Ascending aorta (tissue), 2 donors: ENCODE measurements around the gene DNM1. TPM values are rescaled to one million over a fixed set of nuclear protein-coding genes. Genes with fewer than 3 reads are reported as not detected.

Experiments used
- DNase-seq, 2 donors: peaks; one replicate each; pipeline ENCODE4 v3.0.0-alpha.2; 2019; ENCODE audit warnings: low spot score in 2 of 2
- H3K27ac ChIP-seq, 2 donors: fragments of 200-600 bp; sonication (generic); one replicate each; pipeline ENCODE4 v1.5.1; 2016 to 2017; ENCODE audit warnings: mild to moderate bottlenecking in 1 of 2
- H3K27me3 ChIP-seq: fragments of 200-600 bp; sonication (generic); one replicate; pipeline ENCODE4 v1.5.1; 2017
- H3K36me3 ChIP-seq, 2 donors: fragments of 200-600 bp; sonication (generic); one replicate each; pipeline ENCODE4 v1.5.1; 2016
- H3K4me1 ChIP-seq, 2 donors: fragments of 200-600 bp; sonication (generic); one replicate each; pipeline ENCODE4 v1.5.1; 2016 to 2017; ENCODE audit warnings: mild to moderate bottlenecking in 1 of 2
- H3K4me3 ChIP-seq, 2 donors: fragments of 200-600 bp; sonication (generic); one replicate each; pipeline ENCODE4 v1.5.1; 2016 to 2017; ENCODE audit warnings: mild to moderate bottlenecking in 1 of 2
- H3K9me3 ChIP-seq, 2 donors: fragments of 200-600 bp; sonication (generic); one replicate each; pipeline ENCODE4 v1.5.1; 2016
- CTCF ChIP-seq, 3 experiments: fragments of 200-600 bp in 2 of 3; fragments of 450-650 bp in 1 of 3; sonication (generic) in 2 of 3; IDR thresholded peaks; one replicate each; pipeline ENCODE4 v1.5.1; 2016 to 2019; ENCODE audit warnings: antibody characterized with exemption in 3 of 3, mild to moderate bottlenecking in 1 of 3, moderate library complexity in 1 of 3
- intact Hi-C: fragments of 100-400 bp; cut with DNase I; formaldehyde crosslinking; loops from one replicate; pipeline ENCODE4 v1.15.1; 2023
- total RNA-seq: library from RNA; depleted of rRNA; stranded (reverse); fragments of >200 nt; gene quantifications from one replicate; pipeline ENCODE4 v1.1.0, GENCODE V29; 2016

Gene DNM1
- total RNA-seq, 1 donor from 2014 or later = 31.9 TPM

- H3K4me1 ChIP-seq = peaks cover 9 to 12% of the 10 kb centered on the region in 2 donors
- H3K36me3 ChIP-seq = no peaks in the 10 kb centered on the region
- DNase-seq = no peak
- peak overlapping the region; percentile 68 to 72 for H3K4me3 ChIP-seq
- intact Hi-C loops = loop anchor here (1.0 kb wide), 1 partner anchor 13 kb away; the partner anchor contains the start of gene CIZ1
- TF ChIP-seq CTCF (IDR thresholded peaks at IDR 0.05) = no peak
- no peaks in the 10 kb centered on the region for H3K9me3 ChIP-seq
- H3K27ac ChIP-seq = no peak overlapping the region
- peaks cover 8% of the 10 kb centered on the region for H3K27me3 ChIP-seq
Measured at GRCh38 chr9:128203707-128204551, 750 bp downstream of the DNM1 start.

DNA sequence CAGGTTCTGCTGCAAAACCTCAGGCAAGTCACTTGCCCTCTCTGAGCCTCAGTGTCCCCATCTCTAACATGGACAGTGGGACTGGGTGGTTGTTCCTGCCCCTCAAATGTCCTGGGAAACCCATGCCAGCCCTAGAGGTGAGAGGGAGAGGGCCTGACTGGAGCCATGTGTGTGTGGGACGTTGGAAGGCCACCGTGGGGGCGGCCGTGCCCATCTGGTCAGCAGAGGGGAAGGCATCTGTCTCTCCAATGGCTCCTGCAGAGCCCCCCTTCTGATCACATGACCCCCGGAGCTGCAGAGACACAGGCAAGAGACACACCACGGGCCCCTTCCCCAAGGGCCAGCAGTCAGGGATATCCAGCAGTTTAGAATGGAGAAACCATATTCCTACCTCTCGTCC lies 1.7 kb downstream of the DNM1 start:
- DNase-seq = no peak
- H3K27ac ChIP-seq = no peak overlapping the region

GRCh38 chr9:128205296-128205944 lies 2.2 kb downstream of the DNM1 start:
- DNase-seq = no peak
- no peak overlapping the region for H3K27ac ChIP-seq
- intact Hi-C loops = no loop called here
- no peaks in the 10 kb centered on the region for H3K36me3 ChIP-seq
- H3K4me1 ChIP-seq = peaks cover 9 to 12% of the 10 kb centered on the region in 2 donors
- TF ChIP-seq CTCF (IDR thresholded peaks at IDR 0.05) = no peak
- no peaks in the 10 kb centered on the region for H3K9me3 ChIP-seq
- peaks cover 8% of the 10 kb centered on the region for H3K27me3 ChIP-seq
- H3K4me3 ChIP-seq = no peak overlapping the region

More for the DNA sequence above, 1.7 kb downstream of the DNM1 start:
- H3K36me3 ChIP-seq = no peaks in the 10 kb centered on the region
- intact Hi-C loops = no loop called here
- peaks cover 8% of the 10 kb centered on the region for H3K27me3 ChIP-seq
- H3K9me3 ChIP-seq = no peaks in the 10 kb centered on the region
- H3K4me1 ChIP-seq = peaks cover 9 to 12% of the 10 kb centered on the region in 2 donors
- no peak for TF ChIP-seq CTCF (IDR thresholded peaks at IDR 0.05)
- H3K4me3 ChIP-seq = no peak overlapping the region

GRCh38 chr9:128206484-128206883 lies 3.3 kb downstream of the DNM1 start:
- Histone ChIP-seq H3K36me3 (no peaks in the 10 kb centered on the region), H3K27ac (no peak overlapping the region), H3K4me3 (no peak overlapping the region), H3K4me1 (peaks cover 9 to 12% of the 10 kb centered on the region in 2 donors), H3K27me3 (peaks cover 8% of the 10 kb centered on the region), H3K9me3 (no peaks in the 10 kb centered on the region)
- intact Hi-C loops = no loop called here
- no peak for DNase-seq
- no peak for TF ChIP-seq CTCF (IDR thresholded peaks at IDR 0.05)

DNA sequence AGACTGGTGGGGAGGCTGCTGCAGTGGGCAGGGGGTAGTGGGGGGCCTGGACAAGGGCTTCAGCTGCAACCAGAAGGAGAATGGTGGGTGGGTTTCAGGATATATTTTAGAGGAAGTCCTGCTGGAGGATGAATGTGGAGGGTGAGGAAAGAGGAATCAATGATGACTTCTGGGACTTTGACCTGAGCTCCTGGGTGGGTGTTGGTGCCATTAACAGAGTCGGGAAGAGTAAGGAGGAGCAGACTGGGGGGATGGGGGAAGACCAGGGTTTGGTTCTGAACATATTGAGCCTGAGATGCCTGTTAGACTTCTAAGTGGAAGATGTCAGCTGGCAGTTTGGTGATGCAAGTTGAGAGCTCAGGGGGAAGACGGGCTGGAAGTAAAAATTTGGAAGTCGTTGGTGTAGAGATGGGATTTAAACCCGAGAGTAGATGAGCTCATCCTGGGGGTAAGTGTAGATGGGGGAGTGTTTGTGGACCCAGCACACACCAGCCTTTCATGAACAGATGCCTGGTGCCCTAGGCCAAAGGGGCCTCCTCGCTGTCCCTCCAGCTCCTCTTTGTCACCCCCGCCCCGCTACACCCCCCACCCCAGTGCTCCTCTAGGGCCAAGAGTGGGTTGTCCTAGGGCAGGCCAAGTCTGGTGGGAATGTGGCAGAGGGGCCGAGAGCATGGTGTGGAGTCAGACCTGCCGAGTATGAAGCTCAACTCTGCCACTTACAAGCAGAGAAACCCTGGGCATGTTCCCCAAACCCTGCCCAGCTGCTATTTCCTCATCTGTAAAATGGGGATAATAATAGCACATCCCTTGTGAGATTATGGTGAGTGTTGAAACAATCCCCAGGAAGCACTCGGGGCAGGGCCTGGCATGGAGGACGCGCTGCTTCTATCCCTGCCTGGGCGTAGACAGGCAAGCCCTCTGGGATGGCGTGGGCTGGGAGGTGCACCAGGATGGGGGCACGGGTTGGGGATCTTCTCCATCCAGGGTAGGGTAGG lies 4.0 kb downstream of the DNM1 start:
- intact Hi-C loops = no loop called here
- no peaks in the 10 kb centered on the region for H3K36me3 ChIP-seq
- TF ChIP-seq CTCF (IDR thresholded peaks at IDR 0.05) = no peak
- H3K4me3 ChIP-seq = no peak overlapping the region
- H3K27me3 ChIP-seq = peaks cover 8% of the 10 kb centered on the region
- no peak overlapping the region for H3K27ac ChIP-seq
- H3K4me1 ChIP-seq = peaks cover 9 to 12% of the 10 kb centered on the region in 2 donors
- H3K9me3 ChIP-seq = no peaks in the 10 kb centered on the region
- DNase-seq = no peak
